Cardiac muscle cell (in vitro differentiated cells and primary cell): ENCODE results near the gene PPP2R3B. TPM values are rescaled to one million over a fixed set of nuclear protein-coding genes. Genes with fewer than 3 reads are reported as not detected.
"Not testable (repeated sequence)": the region's sequence is repeated elsewhere in the genome, so short reads cannot be mapped to it uniquely, and the experiment has no call there.

Experiments used
- DNase-seq, 2 donors: peaks; one replicate each; pipeline versions ENCODE4 v3.0.0 to v3.0.0-alpha.2; 2010 to 2017; ENCODE audit warnings: low read depth in 1 of 2, low spot score in 1 of 2
- H3K27ac ChIP-seq: fragments of 200-600 bp; sonication (generic); 2 replicates; pipeline ENCODE4 v1.5.1; 2016
- H3K27me3 ChIP-seq: fragments of 200-600 bp; sonication (generic); 2 replicates; pipeline ENCODE4 v1.6.0; 2016; ENCODE audit warnings: control low read depth
- H3K36me3 ChIP-seq: fragments of 200-600 bp; sonication (generic); 2 replicates; pipeline ENCODE4 v1.5.1; 2016; ENCODE audit warnings: control low read depth
- H3K4me1 ChIP-seq: fragments of 200-600 bp; sonication (generic); 2 replicates; pipeline ENCODE4 v1.8.1; 2017; ENCODE audit warnings: low read depth, mild to moderate bottlenecking, mixed run types
- H3K4me3 ChIP-seq: fragments of 200-600 bp; sonication (generic); 2 replicates; pipeline ENCODE4 v1.5.1; 2016; ENCODE audit warnings: mild to moderate bottlenecking
- H3K9me3 ChIP-seq: fragments of 200-600 bp; sonication (generic); 2 replicates; pipeline ENCODE4 v1.5.1; 2017; ENCODE audit warnings: low read depth, mild to moderate bottlenecking, control low read depth
- CTCF ChIP-seq: IDR thresholded peaks from 2 replicates; pipeline ENCODE4 v1.5.1; 2012; ENCODE audit warnings: low read depth, mild to moderate bottlenecking, low read length
- polyA plus RNA-seq: library from polyadenylated mRNA; unstranded; fragments of >200 nt; fragmentation: Nextera tagmentation; extraction: Ambion mirVana; gene quantifications from 2 replicates; pipeline ENCODE4 v1.2.1, GENCODE V29; 2016
- total RNA-seq: library from RNA; depleted of rRNA; stranded (reverse); fragments of >200 nt; gene quantifications from 2 replicates; pipeline ENCODE4 v1.2.3, GENCODE V29; 2016

Gene PPP2R3B
- total and polyA plus RNA-seq, 2 experiments from 2014 or later, result 142 to 155 TPM

- H3K36me3 ChIP-seq, result peaks cover 3% of the 10 kb centered on the region
- H3K4me1 ChIP-seq, result no peaks in the 10 kb centered on the region
- no peak for DNase-seq
- no peaks in the 10 kb centered on the region for H3K9me3 ChIP-seq
- H3K27me3 ChIP-seq, result no peaks in the 10 kb centered on the region
- H3K27ac ChIP-seq, result no peak overlapping the region
- TF ChIP-seq CTCF, result no peak
- H3K4me3 ChIP-seq, result no peak overlapping the region
Observed at GRCh38 chrX:332916-333610, 53.6 kb downstream of the PPP2R3B start.

GRCh38 chrX:332496-332860 is 54.2 kb downstream of the PPP2R3B start:
- no peak for TF ChIP-seq CTCF

GRCh38 chrX:331825-332495 is 54.7 kb downstream of the PPP2R3B start:
- H3K27ac ChIP-seq, result no peak overlapping the region
- H3K36me3 ChIP-seq, result peaks cover 3% of the 10 kb centered on the region
- H3K9me3 ChIP-seq, result no peaks in the 10 kb centered on the region
- DNase-seq, result no peak
- no peak overlapping the region for H3K4me3 ChIP-seq
- H3K4me1 ChIP-seq, result no peaks in the 10 kb centered on the region
- H3K27me3 ChIP-seq, result no peaks in the 10 kb centered on the region
- TF ChIP-seq CTCF, result no peak

More at GRCh38 chrX:332496-332860, 54.2 kb downstream of the PPP2R3B start:
- Histone ChIP-seq H3K36me3 (peaks cover 3% of the 10 kb centered on the region), H3K27ac (no peak overlapping the region), H3K9me3 (no peaks in the 10 kb centered on the region), H3K4me3 (no peak overlapping the region), H3K27me3 (no peaks in the 10 kb centered on the region), H3K4me1 (no peaks in the 10 kb centered on the region)
- DNase-seq, result no peak

- no peaks in the 10 kb centered on the region for H3K27me3 ChIP-seq
- no peak for TF ChIP-seq CTCF
- H3K36me3 ChIP-seq, result no peaks in the 10 kb centered on the region
- no peaks in the 10 kb centered on the region for H3K4me1 ChIP-seq
- H3K4me3 ChIP-seq, result no peak overlapping the region
- H3K9me3 ChIP-seq, result no peaks in the 10 kb centered on the region
- DNase-seq, result peak; percentile 39 to 51
- H3K27ac ChIP-seq, result no peak overlapping the region
Observed at GRCh38 chrX:331151-331824, 55.4 kb downstream of the PPP2R3B start.

- H3K27me3 ChIP-seq, result no peaks in the 10 kb centered on the region
- H3K4me1 ChIP-seq, result no peaks in the 10 kb centered on the region
- H3K9me3 ChIP-seq, result no peaks in the 10 kb centered on the region
- no peak for DNase-seq
- no peak for TF ChIP-seq CTCF
- no peak overlapping the region for H3K4me3 ChIP-seq
- no peak overlapping the region for H3K27ac ChIP-seq
- H3K36me3 ChIP-seq, result no peaks in the 10 kb centered on the region
Observed at GRCh38 chrX:330726-331150, 56.0 kb downstream of the PPP2R3B start.

- not testable (repeated sequence) for H3K4me1 ChIP-seq, H3K9me3 ChIP-seq, DNase-seq, H3K27me3 ChIP-seq, H3K36me3 ChIP-seq, H3K4me3 ChIP-seq, H3K27ac ChIP-seq
Observed at GRCh38 chrX:330141-330725, 56.5 kb downstream of the PPP2R3B start.
